ENCODE results near the gene OR2A25.

DNA sequence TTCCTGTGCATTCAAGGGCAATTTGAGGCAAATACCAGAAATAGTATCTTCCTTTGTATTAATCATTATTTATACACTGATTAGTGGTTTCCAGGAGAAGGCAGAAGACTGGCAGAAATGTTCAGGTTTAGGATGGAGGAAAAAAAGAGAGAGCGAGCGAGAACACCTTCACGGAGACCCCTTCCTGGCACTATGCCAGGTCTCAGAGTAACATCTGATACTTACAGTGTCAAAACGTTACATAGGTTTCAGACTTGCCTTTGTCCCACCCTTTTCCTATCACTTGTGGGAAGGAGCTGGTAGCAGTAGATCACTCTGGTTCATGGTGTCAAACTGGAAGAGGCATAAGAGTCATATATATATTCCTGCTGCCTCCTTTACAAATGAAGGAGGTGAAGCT lies 17.1 kb downstream of the OR2A25 start:
- TF ChIP-seq, protein P1, sequence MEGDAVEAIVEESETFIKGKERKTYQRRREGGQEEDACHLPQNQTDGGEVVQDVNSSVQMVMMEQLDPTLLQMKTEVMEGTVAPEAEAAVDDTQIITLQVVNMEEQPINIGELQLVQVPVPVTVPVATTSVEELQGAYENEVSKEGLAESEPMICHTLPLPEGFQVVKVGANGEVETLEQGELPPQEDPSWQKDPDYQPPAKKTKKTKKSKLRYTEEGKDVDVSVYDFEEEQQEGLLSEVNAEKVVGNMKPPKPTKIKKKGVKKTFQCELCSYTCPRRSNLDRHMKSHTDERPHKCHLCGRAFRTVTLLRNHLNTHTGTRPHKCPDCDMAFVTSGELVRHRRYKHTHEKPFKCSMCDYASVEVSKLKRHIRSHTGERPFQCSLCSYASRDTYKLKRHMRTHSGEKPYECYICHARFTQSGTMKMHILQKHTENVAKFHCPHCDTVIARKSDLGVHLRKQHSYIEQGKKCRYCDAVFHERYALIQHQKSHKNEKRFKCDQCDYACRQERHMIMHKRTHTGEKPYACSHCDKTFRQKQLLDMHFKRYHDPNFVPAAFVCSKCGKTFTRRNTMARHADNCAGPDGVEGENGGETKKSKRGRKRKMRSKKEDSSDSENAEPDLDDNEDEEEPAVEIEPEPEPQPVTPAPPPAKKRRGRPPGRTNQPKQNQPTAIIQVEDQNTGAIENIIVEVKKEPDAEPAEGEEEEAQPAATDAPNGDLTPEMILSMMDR (IDR thresholded peaks at IDR 0.05) = no peak
- no peak for TF ChIP-seq POLR2A (IDR thresholded peaks at IDR 0.05)

All from Peyer's patch (tissue), 4 donors.